Activated naive CD4-positive, alpha-beta T cell treated with Interleukin-2 at 50 U/mL for 16 hours (primary cell): ENCODE data around the gene CATSPER2.
"Not testable (repeated sequence)": the region's sequence is repeated elsewhere in the genome, so short reads cannot be mapped to it uniquely, and the experiment has no call there.

Source experiments
- DNase-seq: peaks from one replicate; pipeline ENCODE4 v3.0.0-alpha.2; 2020

CATSPER2 gene

DNA sequence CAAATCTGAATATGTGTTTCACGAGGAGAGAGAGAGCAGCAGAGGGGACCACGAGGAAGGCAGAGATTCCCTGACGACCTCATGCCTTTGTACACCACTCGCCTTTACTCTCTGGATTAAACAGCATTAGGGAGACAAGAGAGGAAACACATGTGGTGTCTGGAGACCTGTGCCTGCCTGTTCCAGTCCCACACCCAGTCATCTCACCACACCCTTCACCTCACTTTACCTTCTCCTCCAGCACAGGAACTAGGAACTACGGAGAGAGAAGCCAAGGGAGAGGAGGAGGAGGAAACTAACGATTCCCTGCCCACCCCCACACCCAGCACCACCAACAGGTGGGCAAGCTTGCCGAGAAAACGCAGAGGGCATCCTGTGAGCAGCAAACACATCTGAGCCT is 55.8 kb downstream of the CATSPER2 start:
- not testable (repeated sequence) for DNase-seq

DNA sequence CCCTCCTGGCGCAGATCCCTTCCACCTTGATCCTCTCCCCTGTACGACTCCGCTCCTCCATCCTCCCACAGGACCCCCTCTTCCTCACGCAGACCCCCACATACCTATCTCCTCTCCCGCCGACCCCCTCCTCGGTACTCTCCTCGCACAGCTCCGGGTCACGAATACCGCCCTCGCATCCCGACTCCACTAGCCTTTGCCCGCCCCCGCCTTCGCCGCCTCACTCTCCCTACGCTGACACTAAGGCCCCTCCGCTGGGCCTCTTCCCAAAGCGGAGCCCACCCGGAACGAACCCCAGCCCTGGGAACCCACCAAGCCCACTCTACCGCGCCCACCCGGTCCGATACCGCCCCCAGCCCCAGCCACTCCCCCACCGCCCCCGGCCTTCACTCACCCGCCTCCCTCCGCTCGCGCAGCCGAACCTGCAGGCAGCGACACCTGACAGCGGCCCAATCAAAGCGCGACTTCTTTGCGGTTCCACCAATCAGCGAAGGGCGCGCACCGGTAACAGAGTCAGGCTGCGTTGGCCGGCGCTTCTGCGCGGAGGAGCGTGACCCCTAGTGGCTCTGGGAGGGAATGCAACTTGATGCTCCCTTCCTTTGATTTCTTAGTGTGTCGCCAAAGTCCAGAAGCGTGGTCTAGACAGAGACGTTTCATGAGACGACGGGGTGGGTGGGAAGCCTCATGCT is 58.7 kb downstream of the CATSPER2 start, which contains the start of gene PPIP5K1:
PPIP5K1 (minus strand) TSS at position 431 of the 689 bp plus-strand sequence. CDS start 5,704 bp downstream, outside the sequence.
- DNase-seq = not testable (repeated sequence)
